Natural killer cell (primary cell): ENCODE measurements around the gene AADACL2. TPM values are rescaled to one million over a fixed set of nuclear protein-coding genes. Genes with fewer than 3 reads are reported as not detected.

Experiments
- ATAC-seq, 3 donors: fragments of 150-1000 bp in 2 of 3; fragments of 200-7000 bp in 1 of 3; cut with Tn5 transposase; 1 replicate in 1 of 3; 2 replicates in 2 of 3; pipeline ENCODE4 v1.10.0; 2021; ENCODE audit warnings: mild to moderate bottlenecking in 2 of 3, moderate library complexity in 2 of 3
- DNase-seq, 2 donors: peaks; one replicate each; pipeline versions ENCODE4 v3.0.0 to v3.0.0-alpha.2; 2013 to 2021; ENCODE audit warnings: mixed read lengths in 1 of 2
- H3K27ac ChIP-seq: one replicate; pipeline ENCODE4 v1.5.1; 2013; ENCODE audit warnings: mild to moderate bottlenecking, low read length
- H3K27me3 ChIP-seq: one replicate; pipeline ENCODE4 v1.6.1; 2013; ENCODE audit warnings: low read length; ENCODE audit not compliant: control insufficient read depth, insufficient read depth
- H3K36me3 ChIP-seq: one replicate; pipeline ENCODE4 v1.6.1; 2013; ENCODE audit warnings: low read length; ENCODE audit not compliant: control insufficient read depth, insufficient read depth
- H3K4me1 ChIP-seq: one replicate; pipeline ENCODE4 v1.6.1; 2013; ENCODE audit warnings: low read length; ENCODE audit not compliant: control insufficient read depth, insufficient read depth
- H3K4me3 ChIP-seq: one replicate; pipeline ENCODE4 v1.5.1; 2013; ENCODE audit warnings: low read length
- H3K9me3 ChIP-seq: one replicate; pipeline ENCODE4 v1.6.1; 2013; ENCODE audit warnings: low read length; ENCODE audit not compliant: control insufficient read depth, insufficient read depth
- H3K27ac Mint-ChIP-seq, 2 donors: one replicate each; pipeline ENCODE4 v1.8.0; 2022; ENCODE audit warnings: mild to moderate bottlenecking in 2 of 2, mixed read lengths in 2 of 2, moderate library complexity in 1 of 2
- H3K27me3 Mint-ChIP-seq, 2 donors: one replicate each; pipeline ENCODE4 v1.8.0; 2022; ENCODE audit warnings: low read depth in 2 of 2, mixed read lengths in 2 of 2
- H3K36me3 Mint-ChIP-seq: one replicate; pipeline ENCODE4 v1.8.0; 2022; ENCODE audit warnings: mixed read lengths
- H3K4me1 Mint-ChIP-seq, 2 donors: one replicate each; pipeline ENCODE4 v1.8.0; 2022; ENCODE audit warnings: mixed read lengths in 2 of 2
- H3K4me3 Mint-ChIP-seq: one replicate; pipeline ENCODE4 v1.8.0; 2022; ENCODE audit warnings: mild to moderate bottlenecking, moderate library complexity, mixed read lengths
- H3K9me3 Mint-ChIP-seq, 2 donors: one replicate each; pipeline ENCODE4 v1.8.0; 2022; ENCODE audit warnings: mixed read lengths in 2 of 2
- WGBS: methylation state at CpG from one replicate; pipeline ENCODE4 v1.1.7; 2013; ENCODE audit warnings: missing lambda C conversion rate; ENCODE audit not compliant: insufficient coverage; 5-methylcytosine and 5-hydroxymethylcytosine counted together
- intact Hi-C: fragments of 100-400 bp; cut with micrococcal nuclease; formaldehyde crosslinking; loops from one replicate; pipeline ENCODE4 v1.14.2; 2022
- total RNA-seq, 4 donors: library from RNA; stranded (reverse); fragments of 120-200 nt in 1 of 4; gene quantifications; one replicate each; pipeline versions ENCODE4 v1.2.3 to v1.2.4, GENCODE V29; 2013 to 2022
- TF ChIP-seq, protein P1 (sequence below): fragments of 200-600 bp; IDR thresholded peaks from one replicate; pipeline ENCODE4 v1.8.0; 2022; ENCODE audit warnings: antibody characterized with exemption

Gene AADACL2
- total RNA-seq, 3 donors from 2014 or later (not counting 1 experiment from before 2014, with no cell fraction given), result not detected

DNA sequence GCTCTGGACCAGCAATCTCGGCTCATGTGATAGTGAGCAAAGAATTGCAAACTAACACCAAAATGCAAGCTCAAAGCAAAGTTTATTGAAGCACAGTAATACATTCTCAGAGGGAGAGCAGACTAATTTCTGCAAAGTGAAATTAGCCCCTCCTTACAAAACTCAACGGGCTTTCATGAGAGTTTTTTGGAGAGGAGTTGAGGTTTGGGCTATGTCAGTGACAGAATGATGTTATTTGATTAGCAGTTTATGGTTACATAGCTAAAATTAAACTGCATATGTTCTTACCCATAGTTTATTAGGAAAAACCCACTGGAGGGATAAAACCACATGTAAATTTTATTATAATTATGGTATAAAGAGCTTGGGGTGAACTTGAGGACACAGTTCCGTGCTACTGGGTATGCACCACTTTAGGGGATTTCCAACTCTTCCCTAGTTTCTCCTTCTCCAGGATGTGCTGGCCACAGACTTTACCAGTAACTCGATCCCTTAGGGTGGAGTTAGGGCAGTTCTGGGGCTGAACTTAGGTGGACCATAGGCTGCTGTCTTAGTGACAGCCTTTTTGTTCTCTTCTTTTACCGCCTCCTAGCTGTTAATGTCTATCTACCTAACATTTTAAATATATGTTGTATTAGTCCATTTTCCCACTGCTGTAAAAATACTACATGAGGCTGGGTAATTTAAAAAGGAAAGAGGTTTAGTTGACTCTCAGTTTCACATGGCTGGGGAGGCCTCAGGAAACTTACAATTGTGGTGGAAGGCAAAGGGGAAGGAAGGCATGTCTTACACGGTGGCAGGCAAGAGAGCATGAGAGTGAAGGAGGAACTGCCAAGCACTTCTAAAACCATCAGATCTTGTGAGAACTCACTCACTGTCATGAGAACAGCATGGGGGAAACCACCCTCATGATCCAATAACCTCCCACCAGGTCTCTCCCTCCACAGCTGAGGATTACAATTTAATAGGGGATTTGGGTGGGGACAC lies 8.9 kb upstream of the AADACL2 start:
- TF ChIP-seq, protein P1, sequence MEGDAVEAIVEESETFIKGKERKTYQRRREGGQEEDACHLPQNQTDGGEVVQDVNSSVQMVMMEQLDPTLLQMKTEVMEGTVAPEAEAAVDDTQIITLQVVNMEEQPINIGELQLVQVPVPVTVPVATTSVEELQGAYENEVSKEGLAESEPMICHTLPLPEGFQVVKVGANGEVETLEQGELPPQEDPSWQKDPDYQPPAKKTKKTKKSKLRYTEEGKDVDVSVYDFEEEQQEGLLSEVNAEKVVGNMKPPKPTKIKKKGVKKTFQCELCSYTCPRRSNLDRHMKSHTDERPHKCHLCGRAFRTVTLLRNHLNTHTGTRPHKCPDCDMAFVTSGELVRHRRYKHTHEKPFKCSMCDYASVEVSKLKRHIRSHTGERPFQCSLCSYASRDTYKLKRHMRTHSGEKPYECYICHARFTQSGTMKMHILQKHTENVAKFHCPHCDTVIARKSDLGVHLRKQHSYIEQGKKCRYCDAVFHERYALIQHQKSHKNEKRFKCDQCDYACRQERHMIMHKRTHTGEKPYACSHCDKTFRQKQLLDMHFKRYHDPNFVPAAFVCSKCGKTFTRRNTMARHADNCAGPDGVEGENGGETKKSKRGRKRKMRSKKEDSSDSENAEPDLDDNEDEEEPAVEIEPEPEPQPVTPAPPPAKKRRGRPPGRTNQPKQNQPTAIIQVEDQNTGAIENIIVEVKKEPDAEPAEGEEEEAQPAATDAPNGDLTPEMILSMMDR, result no peak
- H3K9me3 Mint-ChIP-seq, result peaks cover 0 to 2% of the 10 kb centered on the region in 2 donors
- DNase-seq, result no peak
- H3K4me3 ChIP-seq, result no peak overlapping the region
- H3K27me3 ChIP-seq, result no peaks in the 10 kb centered on the region
- ATAC-seq, result no peak
- H3K4me3 Mint-ChIP-seq, result no peak overlapping the region
- H3K9me3 ChIP-seq, result peaks cover 6% of the 10 kb centered on the region
- H3K27ac ChIP-seq, result no peak overlapping the region
- H3K27me3 Mint-ChIP-seq, result peaks cover 0 to 7% of the 10 kb centered on the region in 2 donors
- no peaks in the 10 kb centered on the region for H3K4me1 Mint-ChIP-seq
- intact Hi-C loops, result no loop called here
- no peaks in the 10 kb centered on the region for H3K4me1 ChIP-seq
- H3K36me3 Mint-ChIP-seq, result no peaks in the 10 kb centered on the region
- no peak overlapping the region for H3K27ac Mint-ChIP-seq
- no peaks in the 10 kb centered on the region for H3K36me3 ChIP-seq
- 100% methylated on average over 2 of the region's 6 CpGs for WGBS

DNA sequence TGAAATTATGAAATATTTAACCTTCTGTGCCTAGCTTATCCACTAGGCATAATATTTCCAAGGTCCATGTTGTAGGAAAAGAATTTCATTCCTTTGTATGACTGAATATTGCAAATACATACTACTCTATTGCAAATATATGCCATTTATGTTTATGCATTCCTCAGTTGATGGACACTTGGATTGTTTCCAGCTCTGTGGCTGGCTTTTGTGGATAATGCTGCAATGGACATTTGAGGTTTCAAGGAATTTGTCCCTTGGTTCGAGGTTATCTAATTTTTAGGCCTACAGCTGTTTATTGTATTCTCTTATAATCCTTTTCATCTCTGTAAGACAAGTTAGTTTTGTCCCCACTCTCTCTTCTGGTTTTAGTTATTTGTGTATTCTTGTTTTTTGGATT lies 7.7 kb upstream of the AADACL2 start:
- peaks cover 6% of the 10 kb centered on the region for H3K9me3 ChIP-seq
- H3K4me3 Mint-ChIP-seq, result no peak overlapping the region
- H3K27ac ChIP-seq, result no peak overlapping the region
- H3K27me3 Mint-ChIP-seq, result peaks cover 0 to 10% of the 10 kb centered on the region in 2 donors
- peaks cover 0 to 2% of the 10 kb centered on the region in 2 donors for H3K9me3 Mint-ChIP-seq
- no peaks in the 10 kb centered on the region for H3K36me3 Mint-ChIP-seq
- H3K4me1 ChIP-seq, result no peaks in the 10 kb centered on the region
- H3K4me1 Mint-ChIP-seq, result no peaks in the 10 kb centered on the region
- H3K4me3 ChIP-seq, result no peak overlapping the region
- no peaks in the 10 kb centered on the region for H3K36me3 ChIP-seq
- no CpG with 5 or more reads among the region's 1 CpG for WGBS
- TF ChIP-seq, protein P1, result no peak
- H3K27ac Mint-ChIP-seq, result no peak overlapping the region
- intact Hi-C loops, result no loop called here
- DNase-seq (no peak), ATAC-seq (no peak)
- H3K27me3 ChIP-seq, result no peaks in the 10 kb centered on the region

DNA sequence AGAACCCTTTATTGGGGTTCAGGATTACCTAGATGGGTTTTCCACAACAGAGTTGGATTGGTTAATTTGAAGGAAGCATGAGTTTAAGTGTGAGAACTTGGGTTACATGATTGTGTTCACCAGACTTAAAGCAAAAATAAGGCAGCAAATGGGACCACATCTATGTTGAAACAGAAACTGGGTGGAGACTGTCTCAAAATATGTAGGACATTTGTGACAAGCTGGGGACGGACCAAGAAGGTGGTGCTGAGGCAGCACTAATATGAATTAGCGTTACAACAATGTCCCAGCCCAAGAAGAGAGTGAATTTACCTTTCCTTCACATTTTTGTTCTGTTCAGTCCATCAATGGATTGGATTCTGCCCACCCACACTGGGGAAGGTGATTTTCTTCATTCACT lies 866 bp upstream of the AADACL2 start:
- Histone ChIP-seq H3K27ac (no peak overlapping the region), H3K9me3 (no peaks in the 10 kb centered on the region), H3K4me1 (no peaks in the 10 kb centered on the region), H3K36me3 (no peaks in the 10 kb centered on the region), H3K4me3 (no peak overlapping the region), H3K27me3 (no peaks in the 10 kb centered on the region)
- Mint-ChIP-seq H3K36me3 (no peaks in the 10 kb centered on the region), H3K4me1 (no peaks in the 10 kb centered on the region), H3K27ac (no peak overlapping the region), H3K27me3 (peaks cover 4 to 10% of the 10 kb centered on the region in 2 donors), H3K9me3 (no peaks in the 10 kb centered on the region), H3K4me3 (no peak overlapping the region)
- TF ChIP-seq, protein P1, result no peak
- 77% methylated on average over 2 of the region's 2 CpGs for WGBS
- intact Hi-C loops, result no loop called here
- ATAC-seq, result no peak
- no peak for DNase-seq
